Amniotic stem cell (primary cell): Measurements from ENCODE around the gene SFXN3.

Experiments
- DNase-seq: peaks from one replicate; lab custom pipeline; 2025; lab: John Stamatoyannopoulos, UW

The SFXN3 gene

GRCh38 chr10:101031128-101031795 lies at the start of gene SFXN3, which contains the start of gene PDZD7:
Gene SFXN3, plus strand, starts transcription at chr10:101031234. Its CDS starts 3,461 bp downstream, at chr10:101034695.
Gene PDZD7, minus strand, starts transcription at chr10:101031129. Its CDS starts 910 bp downstream, at chr10:101030219.
- peak; percentile 82 for DNase-seq

- DNase-seq, result no peak
Measured at GRCh38 chr10:100982916-100983830, 47.9 kb upstream of the SFXN3 start.

- DNase-seq, result no peak
Measured at GRCh38 chr10:100983868-100984671, 47.0 kb upstream of the SFXN3 start.

GRCh38 chr10:100984672-100985177 lies 46.3 kb upstream of the SFXN3 start:
- DNase-seq, result no peak

GRCh38 chr10:100985336-100985735 lies 45.7 kb upstream of the SFXN3 start:
- DNase-seq, result no peak

- DNase-seq, result no peak
Measured at GRCh38 chr10:100986623-100986951, 44.4 kb upstream of the SFXN3 start.

GRCh38 chr10:100986952-100987684 lies 43.9 kb upstream of the SFXN3 start, which contains the start of the genes MRPL43 and TWNK:
Gene MRPL43, minus strand, starts transcription at chr10:100987497. Its CDS starts 54 bp downstream, at chr10:100987443.
Gene TWNK, plus strand, starts transcription at chr10:100987543. Its CDS starts 668 bp downstream, at chr10:100988211.
- peak; percentile 62 for DNase-seq

- no peak for DNase-seq
Measured at GRCh38 chr10:100987685-100988049, 43.4 kb upstream of the SFXN3 start.

- DNase-seq, result no peak
Measured at GRCh38 chr10:100988166-100988565, 42.9 kb upstream of the SFXN3 start.

- DNase-seq, result no peak
Measured at GRCh38 chr10:100989088-100989487, 41.9 kb upstream of the SFXN3 start.

- peak; percentile 23 for DNase-seq
Measured at GRCh38 chr10:100993986-100994708, 36.9 kb upstream of the SFXN3 start.

- no peak for DNase-seq
Measured at GRCh38 chr10:100995181-100995580, 35.9 kb upstream of the SFXN3 start.

- no peak for DNase-seq
Measured at GRCh38 chr10:100996678-100997359, 34.2 kb upstream of the SFXN3 start.

- DNase-seq, result peak; percentile 55
Measured at GRCh38 chr10:100997360-100998182, 33.5 kb upstream of the SFXN3 start.

- peak; percentile 63 for DNase-seq
Measured at GRCh38 chr10:100998183-100998990, 32.6 kb upstream of the SFXN3 start.

- DNase-seq, result peak; percentile 38
Measured at GRCh38 chr10:100998991-100999741, 31.9 kb upstream of the SFXN3 start.

GRCh38 chr10:100999742-101000126 lies 31.3 kb upstream of the SFXN3 start, which contains the start of gene LZTS2:
Gene LZTS2, plus strand, starts transcription at chr10:100999808. Its CDS starts 2,731 bp downstream, at chr10:101002539.
- no peak for DNase-seq
